Muscle layer of duodenum (tissue), 2 donors: ENCODE data around the gene SSNA1.

Experiments used
- H3K27ac ChIP-seq: one replicate; pipeline ENCODE4 v1.7.0; 2013; ENCODE audit warnings: mild to moderate bottlenecking, low read length
- H3K27me3 ChIP-seq: one replicate; pipeline ENCODE4 v1.7.0; 2013; ENCODE audit warnings: low read depth, mild to moderate bottlenecking, control low read depth, low read length
- H3K36me3 ChIP-seq, 2 donors: one replicate each; pipeline ENCODE4 v1.7.0; 2013; ENCODE audit warnings: low read length in 2 of 2, control low read depth in 1 of 2, mild to moderate bottlenecking in 1 of 2; ENCODE audit not compliant: insufficient read depth in 2 of 2, control insufficient read depth in 1 of 2
- H3K4me1 ChIP-seq, 2 donors: one replicate each; pipeline ENCODE4 v1.7.0; 2013; ENCODE audit warnings: low read length in 2 of 2, mild to moderate bottlenecking in 2 of 2, control low read depth in 1 of 2, moderate library complexity in 1 of 2; ENCODE audit not compliant: insufficient read depth in 2 of 2, control insufficient read depth in 1 of 2
- H3K4me3 ChIP-seq, 2 donors: one replicate each; pipeline ENCODE4 v1.7.0; 2013; ENCODE audit warnings: low read length in 2 of 2, low read depth in 1 of 2, mild to moderate bottlenecking in 1 of 2
- H3K9me3 ChIP-seq, 2 donors: one replicate each; pipeline ENCODE4 v1.7.0; 2013; ENCODE audit warnings: low read length in 2 of 2, control low read depth in 1 of 2, mild to moderate bottlenecking in 1 of 2; ENCODE audit not compliant: control insufficient read depth in 1 of 2
- donor health status: healthy.

SSNA1 gene

GRCh38 chr9:137221095-137221505, 32.6 kb downstream of the SSNA1 start:
- no peak overlapping the region for H3K4me3 ChIP-seq
- peaks cover 0 to 19% of the 10 kb centered on the region in 2 donors for H3K4me1 ChIP-seq
- H3K27ac ChIP-seq = no peak overlapping the region
- no peaks in the 10 kb centered on the region for H3K9me3 ChIP-seq
- no peaks in the 10 kb centered on the region for H3K36me3 ChIP-seq
- H3K27me3 ChIP-seq = no peaks in the 10 kb centered on the region

- Histone ChIP-seq H3K4me1 (peaks cover 0 to 19% of the 10 kb centered on the region in 2 donors), H3K9me3 (no peaks in the 10 kb centered on the region), H3K27me3 (no peaks in the 10 kb centered on the region), H3K27ac (no peak overlapping the region), H3K36me3 (no peaks in the 10 kb centered on the region), H3K4me3 (peak overlapping the region in 1 of 2 donors; percentile 44)
Observed at GRCh38 chr9:137221506-137222111, 33.1 kb downstream of the SSNA1 start.

- Histone ChIP-seq H3K27me3 (no peaks in the 10 kb centered on the region), H3K27ac (peak within 1 kb of the TSS; percentile 45), H3K4me1 (peaks cover 0 to 19% of the 10 kb centered on the region in 2 donors)
Observed at GRCh38 chr9:137222190-137223077, 34.0 kb downstream of the SSNA1 start, which contains the start of gene RNF208. TSS of gene RNF208 (minus strand) at chr9:137222240. CDS start at chr9:137221212, 1,028 bp downstream.

DNA sequence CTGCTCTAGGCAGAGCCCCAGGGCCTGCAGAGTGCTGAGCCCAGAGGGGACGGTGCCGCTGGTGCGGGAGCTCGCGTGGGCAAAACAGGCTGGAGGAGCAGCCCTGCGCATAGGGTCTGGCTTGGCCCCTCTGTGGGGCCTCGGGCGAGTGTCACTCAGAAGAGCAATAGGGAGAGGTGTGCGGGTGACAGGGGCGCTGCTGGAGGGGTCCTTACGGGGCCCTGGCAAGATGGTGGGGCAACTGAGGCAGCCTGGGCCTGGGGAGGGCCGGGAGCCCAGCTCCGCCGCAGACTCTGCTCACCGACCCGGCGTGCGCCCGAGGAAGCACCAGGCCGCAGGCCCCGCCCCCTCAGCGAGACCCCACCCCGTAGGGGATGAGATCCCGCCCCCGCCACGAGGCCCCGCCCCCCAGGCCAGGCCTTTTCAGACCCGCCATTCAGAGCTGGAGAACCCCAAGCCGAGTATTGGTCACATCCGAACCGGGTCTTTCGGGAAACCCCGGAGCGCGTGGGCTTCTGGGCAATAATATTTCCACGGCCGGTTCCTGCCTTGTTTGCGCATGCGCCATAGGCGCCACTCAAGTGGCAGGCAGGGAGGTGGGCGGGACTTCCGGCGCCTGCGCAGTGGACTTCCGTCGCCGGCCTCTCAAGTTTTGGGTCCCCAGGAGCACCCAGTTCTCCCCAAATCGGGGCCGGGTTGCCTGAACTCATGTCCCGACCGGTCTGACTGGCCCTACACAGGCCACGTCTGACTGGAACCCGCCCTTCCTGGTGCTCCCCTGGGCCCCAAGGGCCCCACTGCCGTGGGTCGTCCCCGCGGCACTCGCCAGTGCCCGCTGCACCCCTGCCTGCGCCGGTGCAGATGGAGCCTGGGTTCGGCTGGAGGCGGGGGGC, 34.8 kb downstream of the SSNA1 start:
- Histone ChIP-seq H3K27ac (peak overlapping the region; percentile 60), H3K9me3 (no peaks in the 10 kb centered on the region), H3K27me3 (no peaks in the 10 kb centered on the region), H3K36me3 (no peaks in the 10 kb centered on the region), H3K4me3 (peak overlapping the region; percentile 67 to 86), H3K4me1 (peaks cover 0 to 19% of the 10 kb centered on the region in 2 donors)

More at GRCh38 chr9:137222190-137223077, 34.0 kb downstream of the SSNA1 start, which contains the start of gene RNF208:
- peak within 1 kb of the TSS; percentile 67 to 86 for H3K4me3 ChIP-seq
- no peaks in the 10 kb centered on the region for H3K9me3 ChIP-seq
- H3K36me3 ChIP-seq = no peaks in the 10 kb centered on the region

DNA sequence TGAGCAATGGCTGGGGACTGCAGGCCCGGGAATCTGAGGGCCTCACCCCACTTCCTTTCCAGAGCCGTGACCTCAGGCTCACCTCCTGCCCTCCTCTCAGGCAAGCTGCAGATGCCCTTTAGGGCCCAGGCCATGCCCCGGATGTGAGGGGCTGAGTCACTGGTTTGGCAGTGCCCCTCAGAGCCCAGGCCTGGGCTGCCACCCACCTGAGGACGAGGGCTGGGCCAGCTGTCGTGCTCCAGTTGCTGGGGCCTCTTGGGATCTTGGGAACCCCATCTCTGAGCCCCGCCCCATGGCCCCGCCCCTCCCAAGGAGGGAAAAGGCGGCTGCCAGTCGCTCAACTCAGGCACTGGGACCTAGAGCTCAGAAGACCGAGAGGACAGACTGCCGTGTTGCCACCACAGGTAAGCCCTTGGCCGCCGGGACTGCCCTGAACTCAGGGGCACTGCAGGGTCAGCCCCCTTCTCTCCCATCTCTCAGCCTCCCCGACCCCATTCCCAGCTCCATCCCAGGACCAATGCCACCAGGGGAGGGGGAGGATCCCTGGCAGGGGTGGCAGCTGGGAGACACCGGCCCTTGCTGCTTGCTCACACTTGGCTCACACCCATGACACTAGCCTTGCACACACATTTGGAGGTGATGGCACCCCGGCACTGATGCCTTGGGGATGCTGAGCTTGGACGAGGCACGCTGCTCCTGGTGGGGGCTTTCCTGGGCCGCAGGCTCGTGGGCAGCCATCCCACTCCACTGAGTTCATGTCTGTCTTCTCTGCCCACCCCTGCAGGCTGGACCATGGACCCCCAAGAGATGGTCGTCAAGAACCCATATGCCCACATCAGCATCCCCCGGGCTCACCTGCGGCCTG, 36.6 kb downstream of the SSNA1 start, which contains the start of gene CYSRT1:
TSS of gene CYSRT1 (plus strand) at position 345 of the 865 bp plus-strand sequence. CDS start at position 793, 448 bp downstream.
- Histone ChIP-seq H3K36me3 (no peaks in the 10 kb centered on the region), H3K27ac (peak within 1 kb of the TSS; percentile 60), H3K4me3 (peak within 1 kb of the TSS; percentile 67 to 86), H3K27me3 (peaks cover 9% of the 10 kb centered on the region), H3K9me3 (no peaks in the 10 kb centered on the region), H3K4me1 (peaks cover 0 to 19% of the 10 kb centered on the region in 2 donors)

DNA sequence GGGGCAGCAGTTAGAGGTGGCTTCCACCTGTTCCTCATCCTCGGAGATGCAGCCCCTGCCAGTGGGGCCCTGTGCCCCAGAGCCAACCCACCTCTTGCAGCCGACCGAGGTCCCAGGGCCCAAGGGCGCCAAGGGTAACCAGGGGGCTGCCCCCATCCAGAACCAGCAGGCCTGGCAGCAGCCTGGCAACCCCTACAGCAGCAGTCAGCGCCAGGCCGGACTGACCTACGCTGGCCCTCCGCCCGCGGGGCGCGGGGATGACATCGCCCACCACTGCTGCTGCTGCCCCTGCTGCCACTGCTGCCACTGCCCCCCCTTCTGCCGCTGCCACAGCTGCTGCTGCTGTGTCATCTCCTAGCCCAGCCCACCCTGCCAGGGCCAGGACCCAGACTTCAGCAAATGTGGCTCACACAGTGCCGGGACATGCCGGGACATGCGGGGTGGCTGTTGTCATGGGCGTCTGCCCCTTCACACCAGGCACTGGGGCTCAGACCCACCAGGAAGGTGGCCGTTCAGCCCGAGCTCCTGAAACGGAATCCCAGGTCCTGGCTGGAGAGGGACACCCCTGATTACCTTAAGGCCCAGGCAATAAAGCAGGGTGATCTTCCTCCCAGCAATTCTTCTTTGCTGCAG, 37.3 kb downstream of the SSNA1 start:
- no peak overlapping the region for H3K4me3 ChIP-seq
- no peaks in the 10 kb centered on the region for H3K36me3 ChIP-seq
- H3K27ac ChIP-seq = no peak overlapping the region
- H3K27me3 ChIP-seq = peaks cover 9% of the 10 kb centered on the region
- H3K4me1 ChIP-seq = peaks cover 0 to 19% of the 10 kb centered on the region in 2 donors
- H3K9me3 ChIP-seq = no peaks in the 10 kb centered on the region

- H3K36me3 ChIP-seq = no peaks in the 10 kb centered on the region
- no peaks in the 10 kb centered on the region for H3K9me3 ChIP-seq
- peaks cover 0 to 17% of the 10 kb centered on the region in 2 donors for H3K4me1 ChIP-seq
- peaks cover 11% of the 10 kb centered on the region for H3K27me3 ChIP-seq
- no peak overlapping the region for H3K27ac ChIP-seq
- H3K4me3 ChIP-seq = no peak overlapping the region
Observed at GRCh38 chr9:137226338-137227053, 38.0 kb downstream of the SSNA1 start.

DNA sequence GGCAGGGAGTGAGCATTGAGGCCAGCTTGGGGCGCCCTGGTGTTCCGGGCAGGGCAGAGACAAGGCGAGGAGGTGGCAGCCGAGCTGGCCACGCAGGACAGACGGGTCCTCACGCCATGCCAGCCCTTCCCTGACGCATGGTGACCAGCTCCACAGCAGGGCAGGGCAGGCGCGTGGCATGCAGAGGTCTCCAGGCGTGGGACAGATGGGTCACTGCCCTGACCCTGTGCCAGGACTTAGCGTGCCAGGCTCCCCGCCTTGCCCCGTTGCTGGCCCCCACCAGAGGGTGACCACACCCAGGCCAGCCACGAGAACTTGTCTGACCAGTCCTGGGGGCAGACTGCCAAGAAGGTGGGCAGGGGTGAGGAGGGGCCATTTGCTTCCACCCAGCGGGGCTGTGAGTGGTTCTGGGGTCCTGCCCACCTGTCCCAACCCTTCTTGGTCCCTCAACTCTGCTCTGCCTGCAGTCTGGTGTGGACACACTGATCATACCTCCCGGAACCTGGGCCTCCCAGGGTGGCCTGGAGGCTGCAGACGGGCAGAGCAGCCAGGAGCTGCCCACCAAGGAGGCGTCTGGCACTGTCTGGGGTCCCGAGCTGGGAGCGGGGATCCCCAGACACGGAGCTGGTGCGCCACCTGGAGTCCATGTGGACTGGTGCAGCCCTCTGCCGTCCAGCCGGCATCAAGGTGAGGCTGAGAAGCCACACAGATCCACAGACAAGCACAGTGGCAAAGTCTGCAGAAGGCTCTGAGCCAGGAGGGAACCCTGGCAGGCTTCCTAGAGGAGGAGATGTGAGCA, 38.8 kb downstream of the SSNA1 start, which contains the start of gene RNF224:
TSS of gene RNF224 (plus strand) at position 449 of the 799 bp plus-strand sequence. CDS start 834 bp downstream, outside the sequence.
- H3K9me3 ChIP-seq = no peaks in the 10 kb centered on the region
- H3K4me3 ChIP-seq = no peak within 1 kb of the TSS
- peaks cover 0 to 14% of the 10 kb centered on the region in 2 donors for H3K4me1 ChIP-seq
- no peak within 1 kb of the TSS for H3K27ac ChIP-seq
- H3K36me3 ChIP-seq = no peaks in the 10 kb centered on the region
- H3K27me3 ChIP-seq = peaks cover 11% of the 10 kb centered on the region
